Suppressor macrophage treated with lipopolysaccharide for 1 hour (primary cell): Measurements from ENCODE around the gene EXOC7.

ENCODE experiments used
- DNase-seq, 3 donors: peaks; one replicate each; pipeline ENCODE4 v3.0.0-alpha.2; 2020 to 2022

Gene EXOC7

DNA sequence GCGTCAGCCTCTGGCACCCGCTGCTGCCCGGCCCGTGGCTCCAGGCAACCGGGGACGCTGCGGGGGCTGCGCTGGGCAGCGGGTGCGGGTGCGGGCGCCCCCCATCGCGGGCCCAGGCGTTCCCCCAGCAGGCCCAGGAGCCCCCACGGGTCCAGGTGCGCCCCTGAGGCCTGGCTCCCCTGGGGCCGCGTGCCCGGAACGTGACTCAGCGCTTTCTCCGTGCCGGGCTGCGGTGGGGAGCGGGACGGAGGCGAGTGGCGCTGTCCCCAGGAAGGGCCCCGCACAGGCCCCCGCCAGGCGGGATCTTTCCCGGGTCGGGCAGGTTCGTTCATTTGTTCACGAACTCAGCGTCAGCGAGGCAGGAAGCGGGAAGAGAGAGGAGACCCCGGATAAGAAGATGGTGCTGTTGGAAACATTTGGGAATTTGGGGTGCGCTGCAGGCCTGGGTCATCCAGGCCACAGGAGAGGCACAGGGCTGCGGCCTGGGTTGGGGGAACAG, 18.4 kb upstream of the EXOC7 start:
- peak in 1 of 3 donors; percentile 45 for DNase-seq

DNA sequence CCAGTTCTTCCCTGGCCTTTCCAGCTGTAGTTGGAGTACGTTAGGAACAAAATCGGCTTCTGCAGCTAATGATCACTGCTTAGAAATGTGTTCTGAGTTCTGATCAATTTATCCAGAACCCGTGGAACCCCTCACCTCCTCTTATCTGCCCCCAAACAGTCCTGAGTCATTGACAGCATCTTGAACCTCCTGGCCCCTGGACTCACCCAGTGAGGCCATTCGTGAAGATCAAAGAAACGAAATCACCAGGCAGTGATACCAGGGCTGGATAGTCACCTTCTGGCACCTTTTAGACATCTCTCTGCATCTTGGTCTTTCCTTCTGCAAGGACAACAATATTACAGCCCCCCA, 17.0 kb upstream of the EXOC7 start:
- no peak for DNase-seq

DNA sequence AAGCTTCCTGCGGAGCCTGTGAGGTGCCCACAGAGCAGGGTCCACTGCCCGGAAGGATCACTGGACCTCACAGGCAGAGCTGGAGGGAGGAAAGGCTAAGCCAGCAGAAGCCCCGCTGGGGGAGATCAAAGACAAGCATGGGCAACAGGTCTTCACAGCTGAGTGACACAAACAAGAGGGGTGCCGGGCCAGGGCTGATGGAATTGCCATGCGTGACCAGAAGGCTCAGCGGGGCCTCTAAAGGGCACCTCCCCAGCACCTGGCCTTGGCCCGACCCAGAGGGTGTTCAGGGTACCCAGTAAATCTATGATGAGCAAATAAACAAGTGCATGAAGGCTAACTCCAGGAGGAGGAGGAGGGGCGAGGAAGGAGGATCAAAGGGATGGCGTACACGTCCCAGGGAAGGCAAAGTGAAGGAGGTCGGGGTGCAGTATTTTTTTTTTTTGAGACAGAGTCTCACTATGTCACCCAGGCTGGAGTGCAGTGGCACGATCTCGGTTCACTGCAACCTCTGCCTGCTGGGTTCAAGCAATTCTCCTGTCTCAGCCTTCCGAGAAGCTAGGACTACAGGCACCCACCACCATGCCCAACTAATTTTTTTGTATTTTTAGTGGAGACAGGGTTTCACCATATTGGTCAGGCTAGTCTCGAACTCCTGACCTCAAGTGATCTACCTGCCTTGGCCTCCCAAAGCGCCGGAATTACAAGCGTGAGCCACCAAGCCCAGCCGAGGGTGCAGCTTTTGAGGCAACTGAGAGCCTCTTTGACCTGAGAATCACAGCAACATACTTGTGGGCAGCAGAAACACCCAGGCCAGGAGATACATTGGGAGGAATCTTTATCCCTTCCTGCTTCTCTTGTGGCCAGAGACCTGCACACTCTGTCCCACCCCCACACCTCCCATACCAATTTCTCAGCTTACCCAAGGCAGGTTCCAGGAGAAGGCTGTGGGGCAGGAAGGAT, 16.1 kb upstream of the EXOC7 start:
- no peak for DNase-seq

DNA sequence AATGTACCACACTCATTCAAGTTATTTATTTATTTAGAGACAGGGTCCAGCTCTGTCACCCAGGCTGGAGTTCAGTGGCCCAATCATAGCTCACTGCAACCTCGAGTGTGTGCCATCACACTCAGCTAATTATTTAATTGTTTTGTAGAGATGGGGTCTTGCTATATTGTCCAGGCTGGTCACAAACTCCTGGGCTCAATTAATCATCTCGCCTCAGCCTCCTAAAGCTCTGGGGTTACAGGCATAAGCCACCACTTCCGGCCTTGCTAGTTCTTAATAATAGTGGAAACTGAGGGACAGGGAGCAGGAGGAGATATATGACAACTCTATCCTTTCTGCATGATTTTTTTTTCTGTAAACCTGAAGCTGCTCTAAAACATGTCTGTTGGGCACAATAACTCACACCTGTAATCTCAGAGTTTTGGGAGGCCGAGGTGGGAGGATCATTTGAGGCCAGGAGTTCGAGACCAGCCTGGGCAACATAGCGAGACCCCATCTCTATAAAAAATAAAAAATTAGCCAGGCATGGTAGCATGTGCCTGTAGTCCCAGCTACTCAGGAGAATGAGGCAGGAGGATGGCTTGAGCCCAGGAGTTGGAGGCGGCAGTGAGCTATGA, 11.7 kb upstream of the EXOC7 start:
- DNase-seq: no peak

DNA sequence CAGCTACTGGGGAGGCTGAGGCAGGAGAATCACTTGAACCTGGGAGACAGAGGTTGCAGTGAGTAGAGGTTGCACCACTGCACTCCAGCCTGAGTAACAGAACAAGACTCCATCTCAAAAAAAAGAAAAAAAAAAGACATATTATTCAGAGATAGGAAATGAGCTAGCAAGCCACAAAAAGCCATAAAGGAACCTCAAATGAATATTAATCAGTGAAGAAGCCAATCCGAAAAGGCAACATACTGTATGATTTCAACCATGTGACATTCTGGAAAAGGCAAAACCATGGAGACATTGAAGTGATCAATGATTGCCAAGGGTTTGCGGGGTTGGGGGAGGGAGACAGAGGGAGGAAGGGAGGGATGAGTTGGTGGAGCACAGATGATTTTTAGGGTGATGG, 8.4 kb upstream of the EXOC7 start:
- no peak for DNase-seq

DNA sequence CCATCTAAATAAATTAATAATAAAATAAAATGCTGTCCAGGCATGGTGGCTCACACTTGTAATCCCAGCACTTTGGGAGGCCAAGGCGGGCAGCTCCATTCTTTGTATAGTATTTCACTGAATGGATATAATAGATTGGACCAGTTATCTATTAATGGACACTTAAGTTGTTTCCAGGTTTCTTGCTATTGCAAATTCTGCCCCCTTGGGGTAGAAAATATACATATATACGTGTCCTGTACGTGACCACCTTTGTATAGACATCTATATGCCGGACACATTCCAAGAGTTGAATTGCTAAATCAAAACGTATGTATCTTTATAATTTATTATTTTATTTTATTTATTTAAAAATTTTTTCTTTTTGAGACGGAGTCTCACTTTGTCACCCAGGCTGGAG, 3.9 kb upstream of the EXOC7 start:
- peak in 1 of 3 donors; percentile 24 for DNase-seq

DNA sequence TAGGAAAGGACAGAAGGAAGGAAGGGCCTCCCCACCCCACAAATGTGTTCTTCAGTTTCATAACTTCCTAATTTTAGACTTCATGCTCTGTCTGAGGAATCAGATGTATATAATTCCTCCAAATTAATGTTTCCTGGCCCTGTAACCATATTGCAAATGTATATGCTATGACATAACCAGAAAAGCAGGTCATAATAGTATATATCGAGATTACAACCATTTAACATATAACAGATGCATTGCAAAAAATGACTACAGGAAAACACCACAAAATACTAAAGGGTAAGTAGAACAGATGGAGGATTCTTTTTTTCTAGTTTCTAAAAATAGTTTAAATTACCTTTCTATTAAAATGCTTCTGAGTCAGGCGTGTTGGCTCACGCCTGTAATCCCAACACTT, 3.1 kb upstream of the EXOC7 start:
- no peak for DNase-seq

DNA sequence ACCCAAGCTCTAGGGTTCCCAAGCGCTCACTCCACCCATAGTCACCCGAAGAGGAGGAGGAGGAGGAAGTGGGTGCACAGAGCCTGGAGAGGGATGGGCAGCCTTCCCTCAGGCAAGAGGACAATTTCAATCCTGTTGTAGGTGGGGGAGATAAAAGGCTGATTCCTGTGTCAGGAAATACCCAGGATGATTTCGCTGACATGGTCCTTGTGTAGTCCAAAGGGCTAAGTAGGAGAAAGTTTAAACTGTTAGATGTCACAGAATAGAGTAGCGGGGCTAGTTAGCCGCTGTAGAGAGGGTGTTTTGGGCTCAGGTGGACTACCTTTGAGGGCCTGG, 1.3 kb upstream of the EXOC7 start:
- DNase-seq: peak in 1 of 3 donors; percentile 22

DNA sequence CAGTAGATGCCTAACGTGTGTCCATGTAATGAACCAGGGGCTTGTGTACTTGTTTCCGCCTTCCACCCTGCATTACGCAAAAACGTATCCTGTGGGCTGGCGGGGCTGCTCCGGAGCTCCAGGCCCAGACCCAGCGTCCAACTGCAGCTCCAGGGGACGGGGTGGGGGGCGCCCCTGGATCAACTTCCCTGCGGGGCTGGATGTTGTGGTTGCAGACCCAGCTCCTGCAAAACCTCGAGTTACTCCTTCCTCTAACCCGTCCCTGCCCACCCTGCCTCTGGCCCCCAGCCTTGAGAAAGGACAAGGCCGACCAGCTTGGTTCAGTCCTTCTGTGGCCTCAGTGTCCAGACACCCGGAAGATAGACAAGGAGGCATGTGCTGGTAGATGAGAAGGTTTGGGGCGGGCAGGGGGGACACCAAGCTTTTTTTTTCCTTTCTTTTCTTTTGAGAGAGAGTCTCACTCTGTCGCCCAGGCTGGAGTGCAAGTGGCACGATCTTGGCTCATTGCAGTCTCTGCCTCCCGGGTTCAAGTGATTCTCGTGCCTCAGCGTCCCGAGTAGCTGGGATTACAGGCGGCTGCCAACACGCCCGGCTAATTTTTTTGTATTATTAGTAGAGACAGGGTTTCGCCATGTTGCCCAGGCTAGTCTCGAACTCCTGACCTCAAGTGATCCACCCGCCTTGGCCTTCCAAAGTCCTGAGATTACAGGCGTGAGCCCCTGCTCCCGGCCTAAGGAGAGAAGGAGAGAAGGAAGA, 731 bp upstream of the EXOC7 start:
- peak in 1 of 3 donors; percentile 30 for DNase-seq

DNA sequence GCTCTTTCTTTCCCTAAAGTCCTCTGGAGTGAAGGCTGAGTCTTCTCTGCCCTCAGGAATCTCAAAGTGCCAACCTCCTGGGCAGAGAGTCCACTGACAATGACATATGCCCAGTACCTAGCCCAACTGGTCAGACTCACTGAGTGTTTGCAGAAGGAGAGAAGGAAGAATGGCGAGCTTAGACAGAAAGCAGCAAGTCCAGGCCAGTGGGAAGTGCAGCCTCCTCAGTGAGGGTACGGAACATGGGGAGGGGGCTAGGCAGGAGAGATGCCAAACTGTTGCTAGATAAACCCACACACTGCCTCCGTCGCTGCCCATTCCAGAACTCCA, 678 bp downstream of the EXOC7 start:
- no peak for DNase-seq

DNA sequence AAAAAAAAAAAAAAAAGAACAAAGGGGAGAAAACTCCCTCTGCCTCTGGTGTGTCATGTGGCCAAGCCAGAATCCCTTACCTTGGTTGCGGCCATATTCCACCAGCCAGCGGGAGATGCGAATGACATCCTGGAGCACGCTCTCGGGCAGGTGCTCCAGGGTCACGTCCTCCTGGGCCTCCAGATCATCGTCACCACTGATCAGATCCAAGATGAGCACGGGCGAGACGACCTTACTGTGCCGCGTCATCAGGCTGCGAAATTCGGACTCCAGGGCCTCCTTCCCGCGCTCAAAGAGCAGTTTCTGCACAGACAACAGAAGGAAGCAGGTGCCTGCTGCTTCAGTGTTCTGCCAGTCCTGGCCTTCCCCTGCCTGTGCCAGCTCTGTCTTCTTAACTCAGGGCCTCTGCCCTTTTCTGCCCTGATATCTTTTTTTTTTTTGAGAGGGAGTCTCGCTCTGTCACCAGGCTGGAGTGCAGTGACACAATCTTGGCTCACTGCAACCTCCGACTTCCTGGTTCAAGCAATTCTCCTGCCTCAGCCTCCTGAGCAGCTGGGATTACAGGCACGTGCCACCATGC, 5.8 kb downstream of the EXOC7 start:
- DNase-seq: no peak

DNA sequence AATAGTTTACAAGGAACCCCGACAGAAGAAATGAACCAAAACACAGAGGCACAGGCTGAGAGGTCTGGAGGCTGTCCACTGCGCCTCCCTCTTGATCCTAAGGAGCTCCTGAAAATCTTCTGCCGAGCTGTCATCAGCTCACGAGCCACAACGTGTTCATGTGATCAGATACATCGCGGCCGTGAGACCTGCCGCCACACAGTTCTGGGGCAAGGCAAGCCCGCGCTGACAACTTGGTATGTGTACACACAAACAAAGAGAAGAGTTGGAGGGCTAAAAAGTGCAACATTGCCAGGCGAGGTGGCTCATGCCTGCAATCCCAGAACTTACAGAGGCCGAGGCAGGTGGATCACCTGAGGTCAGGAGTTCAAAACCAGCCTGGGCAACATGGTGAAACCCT, 7.6 kb downstream of the EXOC7 start:
- no peak for DNase-seq

DNA sequence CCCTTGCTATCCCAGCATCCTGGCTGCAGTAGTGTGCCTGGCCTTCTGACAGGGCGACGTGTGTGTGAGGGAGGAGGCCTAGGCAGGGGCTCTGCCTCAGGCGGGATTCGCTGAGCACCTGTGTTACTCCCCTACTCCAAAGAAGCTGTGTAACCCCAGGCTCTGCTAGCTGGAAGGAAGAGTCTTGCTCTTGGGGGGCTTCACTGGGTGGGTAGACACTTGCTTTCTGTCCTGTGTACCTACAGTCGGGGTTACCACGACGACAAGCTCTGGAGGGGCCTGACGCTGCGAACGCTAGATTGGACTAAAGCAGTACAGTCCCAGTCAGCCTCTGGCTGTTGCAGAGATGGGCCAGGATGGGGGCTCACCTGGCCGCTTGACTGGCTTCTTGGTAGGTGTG, 9.5 kb downstream of the EXOC7 start:
- DNase-seq: no peak

DNA sequence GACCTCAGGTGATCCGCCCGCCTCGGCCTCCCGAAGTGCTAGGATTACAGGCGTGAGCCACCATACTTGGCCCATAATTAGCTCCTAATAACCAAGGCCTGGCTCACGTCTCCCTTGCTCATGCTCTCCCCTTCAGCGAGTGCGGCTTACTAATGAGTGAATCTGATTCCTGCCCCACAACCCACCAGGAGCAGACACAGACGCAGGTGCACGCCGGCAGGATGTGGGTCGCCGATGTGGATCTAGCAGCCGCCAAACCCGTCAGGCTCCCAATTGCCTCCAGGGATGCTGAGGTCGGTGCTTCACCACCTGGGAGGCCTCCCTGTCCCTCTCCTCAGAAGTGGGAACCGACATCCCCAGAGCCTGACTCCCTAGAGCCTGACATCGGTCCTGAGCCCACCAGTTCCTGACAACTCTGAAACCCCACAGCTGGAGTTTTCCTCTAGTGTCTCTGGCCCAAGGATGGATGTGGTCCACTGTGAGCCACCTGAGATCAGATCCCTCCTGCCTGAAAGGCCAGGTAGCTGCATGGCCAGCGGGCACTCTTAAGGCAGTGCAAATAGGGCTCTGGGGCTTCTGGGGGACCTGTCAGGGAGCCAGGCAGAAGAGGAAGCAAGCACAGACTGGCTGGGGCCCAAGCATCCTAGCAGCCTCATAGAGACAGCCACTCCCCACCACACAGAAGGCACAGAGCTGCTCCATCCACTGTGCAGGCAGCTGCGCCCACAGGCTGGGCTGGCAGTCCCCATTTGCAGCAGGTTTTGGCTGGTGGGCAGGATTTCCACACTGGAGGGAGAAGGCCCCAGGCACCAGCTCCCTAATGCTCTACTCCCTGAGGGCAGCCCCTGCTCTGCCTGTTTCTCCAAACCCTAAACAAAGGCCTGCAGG, 10.8 kb downstream of the EXOC7 start:
- no peak for DNase-seq

DNA sequence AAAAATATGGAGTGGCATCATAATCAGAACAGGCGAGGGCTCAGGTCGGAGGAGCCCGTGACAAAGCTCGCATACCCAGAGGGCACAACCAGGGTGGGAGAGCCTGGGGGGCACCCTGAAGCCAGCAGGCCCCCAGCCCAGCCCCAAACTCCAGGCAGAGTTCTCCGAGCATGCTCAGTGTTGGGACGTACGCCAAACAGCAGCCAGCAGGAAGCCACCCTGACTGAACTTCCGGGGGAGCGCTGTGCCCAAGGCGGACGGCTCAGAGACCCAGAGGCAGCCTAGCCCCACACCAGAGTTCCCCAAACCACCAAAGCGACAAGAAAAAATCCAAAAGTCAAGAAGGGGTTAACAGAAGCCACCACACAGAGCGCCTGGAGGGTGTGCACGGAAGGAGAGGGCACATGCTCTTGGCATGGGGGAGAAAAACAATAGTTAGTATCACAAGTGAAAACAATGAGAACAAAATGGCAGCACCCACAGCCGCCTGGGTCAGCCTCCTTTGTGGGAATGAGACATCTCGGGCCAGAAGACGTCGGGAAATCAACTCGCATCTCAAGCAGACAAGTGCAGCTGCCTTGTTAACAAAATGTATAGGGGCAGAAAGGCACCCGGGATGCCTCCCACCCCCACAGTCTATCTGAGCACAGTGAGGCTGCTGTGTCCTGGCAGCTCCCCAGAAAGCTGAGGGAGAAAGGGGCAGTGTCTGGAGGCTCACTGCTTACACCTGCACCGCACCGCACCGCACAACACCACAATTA, 11.9 kb downstream of the EXOC7 start:
- no peak for DNase-seq

DNA sequence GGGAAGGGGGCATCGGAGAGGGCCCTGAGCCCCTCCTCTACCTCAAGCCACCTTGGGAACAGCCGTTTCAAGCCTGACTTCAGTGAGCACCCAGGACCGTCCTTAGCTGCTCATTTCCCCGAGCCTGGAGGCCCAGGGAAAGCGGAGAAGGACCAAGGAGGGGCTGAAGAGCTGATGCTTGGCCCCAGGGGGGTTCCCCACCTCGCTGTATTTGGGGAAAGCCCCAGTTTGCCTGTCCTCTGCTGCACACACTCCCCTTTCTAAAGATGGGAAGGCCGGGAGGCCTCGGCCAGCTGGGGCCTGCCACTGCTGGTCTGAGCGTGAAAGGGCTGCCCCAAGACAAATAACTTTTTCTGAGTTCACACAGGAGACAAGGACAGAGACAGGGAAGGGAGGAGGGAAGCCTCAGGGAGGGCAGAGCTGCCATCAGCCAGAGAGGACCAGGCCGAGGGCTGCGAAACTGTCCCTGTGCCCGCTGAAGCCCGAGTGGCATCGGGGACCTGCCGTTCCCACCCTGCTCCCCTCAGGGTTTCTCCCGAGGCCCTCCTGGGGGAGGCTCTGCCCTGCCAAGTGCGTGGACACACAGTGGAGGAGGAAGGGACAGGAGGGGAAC, 13.0 kb downstream of the EXOC7 start:
- no peak for DNase-seq

DNA sequence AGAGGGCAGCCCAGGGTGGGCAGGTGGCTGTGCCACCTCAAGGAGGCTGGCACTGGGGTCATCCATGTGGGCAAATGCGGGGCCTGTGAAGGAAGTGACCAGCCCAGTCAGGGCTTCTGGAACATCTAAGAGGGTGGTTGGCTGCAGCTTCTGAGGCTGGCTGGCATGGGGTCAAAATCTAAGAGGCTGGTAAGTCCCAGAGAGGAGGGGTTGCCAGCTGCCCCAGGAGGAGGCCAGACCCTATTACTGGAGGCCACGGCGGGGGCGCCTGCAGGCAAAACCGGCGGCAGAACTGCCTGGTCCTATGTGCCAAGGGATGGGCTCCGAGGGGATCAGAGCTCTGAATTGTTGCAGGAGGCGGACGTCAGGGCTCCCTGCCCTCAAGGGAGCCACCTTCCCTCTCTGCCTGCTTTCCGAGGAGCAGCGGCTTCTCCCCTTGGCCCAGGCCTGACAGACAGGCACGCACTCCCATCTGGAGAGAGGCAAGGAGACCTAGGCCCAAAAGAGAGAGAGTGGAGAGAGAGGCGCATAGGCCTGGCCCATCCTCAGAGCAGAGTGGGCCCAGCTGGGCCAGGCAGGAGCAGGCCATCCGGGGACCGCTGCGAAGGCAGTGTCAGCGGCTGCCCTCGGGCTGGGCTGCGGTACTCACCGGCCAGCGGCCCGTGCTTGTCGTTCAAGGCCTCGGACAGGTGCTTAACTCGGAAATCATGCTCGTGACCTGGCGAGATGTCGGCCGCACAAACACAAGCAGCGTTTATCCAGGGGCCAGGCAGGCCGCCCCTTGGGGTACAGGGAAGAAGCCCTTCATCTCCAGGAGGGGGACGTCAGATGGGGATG, 13.7 kb downstream of the EXOC7 start:
- no peak for DNase-seq

DNA sequence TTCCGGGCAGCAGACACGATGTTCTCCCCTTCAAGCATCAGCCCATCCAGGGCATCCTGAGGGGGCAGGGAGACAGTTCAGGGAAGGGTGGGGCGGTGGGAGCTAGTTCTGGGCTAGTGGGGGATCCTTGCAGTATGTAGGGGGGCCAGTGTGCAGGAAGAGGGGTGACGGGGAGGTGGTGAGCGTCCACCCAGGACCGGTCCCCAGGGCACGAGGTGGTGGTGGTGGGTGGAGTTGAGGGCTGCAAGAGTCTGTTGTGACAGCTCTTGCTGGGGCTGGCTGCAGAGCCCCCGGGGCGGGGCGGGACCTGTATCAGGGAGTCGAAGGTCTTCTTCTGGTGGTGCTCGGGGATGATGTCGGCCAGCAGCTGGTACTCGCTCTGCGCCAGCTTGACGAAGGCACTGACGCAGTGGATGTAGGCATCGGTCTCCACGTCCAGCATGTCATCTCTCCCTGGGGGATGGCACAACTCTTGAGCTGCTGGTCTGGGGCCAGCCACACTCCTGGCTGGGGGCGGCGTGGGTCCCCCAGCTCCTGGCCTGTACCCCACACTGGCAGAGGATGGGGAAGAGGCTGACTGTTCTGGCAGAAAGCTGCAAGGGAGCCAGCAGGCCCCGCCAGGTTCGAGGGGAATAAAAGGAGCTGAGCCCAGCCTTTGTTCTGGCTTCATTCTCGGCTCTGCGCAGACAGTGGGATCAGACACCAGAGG, 14.6 kb downstream of the EXOC7 start:
- DNase-seq: no peak

DNA sequence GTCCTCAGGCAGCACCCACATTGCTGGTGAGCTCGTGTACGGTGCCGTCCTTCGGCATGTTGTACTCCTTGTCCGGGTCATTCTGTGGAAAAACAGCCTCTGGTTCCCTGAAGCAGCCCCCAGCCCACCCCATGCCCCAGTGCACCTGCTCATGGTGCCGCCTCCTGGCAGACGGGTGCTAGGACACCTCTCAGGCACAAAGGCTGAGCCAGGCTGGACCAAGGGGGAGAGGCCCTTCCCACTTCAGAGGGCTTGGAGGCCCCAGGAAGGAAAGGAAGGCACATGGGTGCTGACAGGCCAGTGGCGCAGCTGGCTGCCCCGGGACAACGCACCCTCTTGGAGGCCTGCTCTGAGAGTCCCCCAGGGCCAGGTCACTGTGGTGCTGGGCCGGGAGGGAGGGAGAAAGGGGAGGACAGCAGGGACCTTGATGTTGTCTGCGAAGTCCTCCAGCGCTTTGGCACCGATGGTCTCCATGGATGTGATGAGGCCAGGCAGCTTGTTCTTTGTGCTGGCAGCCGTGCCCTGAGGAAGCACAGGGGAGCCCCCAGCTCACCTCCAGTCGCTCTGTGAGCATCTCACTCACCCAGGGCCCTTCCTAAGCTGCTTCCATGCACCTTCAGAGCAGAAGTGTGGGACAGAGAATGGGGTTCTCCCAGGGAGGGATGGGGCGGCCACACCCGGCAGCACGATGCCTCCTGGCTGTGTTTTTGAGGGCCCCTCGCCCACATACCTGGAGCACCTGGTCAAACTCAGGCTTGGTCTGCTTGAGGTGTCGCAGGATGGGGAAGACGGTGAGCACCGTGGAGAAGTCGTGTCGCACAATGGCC, 15.3 kb downstream of the EXOC7 start:
- DNase-seq: no peak
